CD1c-positive myeloid dendritic cell (primary cell): ENCODE measurements around the gene ACTR1B.
"Not testable (repeated sequence)": the region's sequence is repeated elsewhere in the genome, so short reads cannot be mapped to it uniquely, and the experiment has no call there.

Experiments used
- DNase-seq: peaks from one replicate; pipeline ENCODE4 v3.0.0-alpha.2; 2016; ENCODE audit errors: extremely low spot score

Gene ACTR1B

GRCh38 chr2:97658691-97659157 is 5.1 kb downstream of the ACTR1B start:
- no peak for DNase-seq

- no peak for DNase-seq
Observed at GRCh38 chr2:97657986-97658690, 5.7 kb downstream of the ACTR1B start.

GRCh38 chr2:97656905-97657587 is 6.8 kb downstream of the ACTR1B start:
- DNase-seq, result peak; percentile 34

- DNase-seq, result no peak
Observed at GRCh38 chr2:97656129-97656755, 7.6 kb downstream of the ACTR1B start.

- DNase-seq, result no peak
Observed at GRCh38 chr2:97654791-97655190, 9.1 kb downstream of the ACTR1B start.

- no peak for DNase-seq
Observed at GRCh38 chr2:97654309-97654708, 9.5 kb downstream of the ACTR1B start.

- DNase-seq, result no peak
Observed at GRCh38 chr2:97653874-97654273, 10.0 kb downstream of the ACTR1B start.

GRCh38 chr2:97653473-97653872 is 10.4 kb downstream of the ACTR1B start:
- DNase-seq, result peak; percentile 37

GRCh38 chr2:97651114-97651513 is 12.7 kb downstream of the ACTR1B start:
- DNase-seq, result no peak

GRCh38 chr2:97646977-97647376 is 16.9 kb downstream of the ACTR1B start:
- DNase-seq, result no peak

- peak; percentile 100 for DNase-seq
Observed at GRCh38 chr2:97645695-97646629, 17.9 kb downstream of the ACTR1B start, which contains the start of gene COX5B. COX5B (plus strand) TSS chr2:97646062; CDS start chr2:97646087, 25 bp downstream.

GRCh38 chr2:97645112-97645694 is 18.6 kb downstream of the ACTR1B start:
- DNase-seq, result peak; percentile 55

- no peak for DNase-seq
Observed at GRCh38 chr2:97644023-97644717, 19.7 kb downstream of the ACTR1B start.

GRCh38 chr2:97626049-97626430 is 37.8 kb downstream of the ACTR1B start:
- not testable (repeated sequence) for DNase-seq

GRCh38 chr2:97625354-97626048 is 38.3 kb downstream of the ACTR1B start:
- not testable (repeated sequence) for DNase-seq

GRCh38 chr2:97622976-97623375 is 40.9 kb downstream of the ACTR1B start:
- DNase-seq, result not testable (repeated sequence)

GRCh38 chr2:97620492-97620891 is 43.4 kb downstream of the ACTR1B start:
- not testable (repeated sequence) for DNase-seq

- DNase-seq, result peak; percentile 35
Observed at GRCh38 chr2:97618939-97619827, 44.7 kb downstream of the ACTR1B start.

GRCh38 chr2:97617911-97618310 is 45.9 kb downstream of the ACTR1B start:
- peak; percentile 26 for DNase-seq
